HG02588 (cell line): ENCODE measurements around the gene TBRG4.
"Not testable (repeated sequence)": the region's sequence is repeated elsewhere in the genome, so short reads cannot be mapped to it uniquely, and the experiment has no call there.

ENCODE experiments used
- ATAC-seq: cut with Tn5 transposase; IDR thresholded peaks from one replicate; pipeline ENCODE4 v1.9.1; 2021; ENCODE audit warnings: mild to moderate bottlenecking, moderate library complexity; ENCODE audit not compliant: unreplicated experiment

TBRG4 gene

GRCh38 chr7:45111298-45112223, at the start of gene TBRG4:
TSS of gene TBRG4 (minus strand) at chr7:45111697. CDS start at chr7:45109237, 2,460 bp downstream.
- ATAC-seq = peak; percentile 95

- ATAC-seq = no peak
Measured at GRCh38 chr7:45161138-45161537, 49.6 kb upstream of the TBRG4 start.

GRCh38 chr7:45160417-45160881, 49.0 kb upstream of the TBRG4 start:
- ATAC-seq = no peak

- no peak for ATAC-seq
Measured at GRCh38 chr7:45159296-45159695, 47.8 kb upstream of the TBRG4 start.

GRCh38 chr7:45158471-45158870, 47.0 kb upstream of the TBRG4 start:
- ATAC-seq = no peak

GRCh38 chr7:45157653-45158401, 46.3 kb upstream of the TBRG4 start, which contains the start of gene RAMP3:
TSS of gene RAMP3 (plus strand) at chr7:45157791. CDS start at chr7:45157829, 38 bp downstream.
- no peak for ATAC-seq

- no peak for ATAC-seq
Measured at GRCh38 chr7:45157286-45157652, 45.8 kb upstream of the TBRG4 start.

- no peak for ATAC-seq
Measured at GRCh38 chr7:45156516-45157272, 45.2 kb upstream of the TBRG4 start.

- ATAC-seq = no peak
Measured at GRCh38 chr7:45155941-45156340, 44.4 kb upstream of the TBRG4 start.

GRCh38 chr7:45155357-45155900, 43.9 kb upstream of the TBRG4 start:
- no peak for ATAC-seq

- not testable (repeated sequence) for ATAC-seq
Measured at GRCh38 chr7:45153861-45154260, 42.4 kb upstream of the TBRG4 start.

- ATAC-seq = no peak
Measured at GRCh38 chr7:45153233-45153632, 41.7 kb upstream of the TBRG4 start.

- ATAC-seq = no peak
Measured at GRCh38 chr7:45151967-45152366, 40.5 kb upstream of the TBRG4 start.

- ATAC-seq = no peak
Measured at GRCh38 chr7:45151131-45151684, 39.7 kb upstream of the TBRG4 start.

- ATAC-seq = no peak
Measured at GRCh38 chr7:45150199-45150598, 38.7 kb upstream of the TBRG4 start.

- ATAC-seq = no peak
Measured at GRCh38 chr7:45149606-45150005, 38.1 kb upstream of the TBRG4 start.

- ATAC-seq = no peak
Measured at GRCh38 chr7:45148653-45148973, 37.1 kb upstream of the TBRG4 start.

- no peak for ATAC-seq
Measured at GRCh38 chr7:45147858-45148652, 36.6 kb upstream of the TBRG4 start.

- ATAC-seq = no peak
Measured at GRCh38 chr7:45146531-45147379, 35.3 kb upstream of the TBRG4 start.
